GM06990 (cell line): ENCODE measurements around the gene ITPK1.

ENCODE experiments used
- DNase-seq: peaks from one replicate; pipeline ENCODE4 v3.0.0-alpha.2; 2011; ENCODE audit not compliant: insufficient read length; ENCODE audit errors: extremely low read depth
- H3K27me3 ChIP-seq: replicated peaks from 2 replicates; pipeline ENCODE4 v1.6.0; 2011; ENCODE audit warnings: low read length; ENCODE audit not compliant: control insufficient read depth, insufficient read depth
- H3K36me3 ChIP-seq: 2 replicates; pipeline ENCODE4 v1.5.1; 2011; ENCODE audit warnings: low read length; ENCODE audit not compliant: control insufficient read depth, insufficient read depth
- H3K4me3 ChIP-seq: replicated peaks from 2 replicates; pipeline ENCODE4 v1.5.1; 2011; ENCODE audit warnings: low read depth, mild to moderate bottlenecking, control low read depth, low read length
- CTCF ChIP-seq: IDR thresholded peaks from 2 replicates; pipeline ENCODE4 v1.5.1; 2011; ENCODE audit warnings: low read length, control low read depth, mild to moderate bottlenecking, inconsistent platforms; ENCODE audit not compliant: insufficient read depth, poor library complexity, severe bottlenecking

The ITPK1 gene

GRCh38 chr14:92969430-92969829, 146.3 kb downstream of the ITPK1 start:
- Histone ChIP-seq H3K4me3 (no peak overlapping the region), H3K27me3 (no peaks in the 10 kb centered on the region), H3K36me3 (no peaks in the 10 kb centered on the region)
- TF ChIP-seq CTCF = no peak
- no peak for DNase-seq

- no peak for TF ChIP-seq CTCF
- Histone ChIP-seq H3K4me3 (no peak overlapping the region), H3K27me3 (no peaks in the 10 kb centered on the region), H3K36me3 (no peaks in the 10 kb centered on the region)
- DNase-seq = no peak
Observed at GRCh38 chr14:92968291-92969020, 147.3 kb downstream of the ITPK1 start.

DNA sequence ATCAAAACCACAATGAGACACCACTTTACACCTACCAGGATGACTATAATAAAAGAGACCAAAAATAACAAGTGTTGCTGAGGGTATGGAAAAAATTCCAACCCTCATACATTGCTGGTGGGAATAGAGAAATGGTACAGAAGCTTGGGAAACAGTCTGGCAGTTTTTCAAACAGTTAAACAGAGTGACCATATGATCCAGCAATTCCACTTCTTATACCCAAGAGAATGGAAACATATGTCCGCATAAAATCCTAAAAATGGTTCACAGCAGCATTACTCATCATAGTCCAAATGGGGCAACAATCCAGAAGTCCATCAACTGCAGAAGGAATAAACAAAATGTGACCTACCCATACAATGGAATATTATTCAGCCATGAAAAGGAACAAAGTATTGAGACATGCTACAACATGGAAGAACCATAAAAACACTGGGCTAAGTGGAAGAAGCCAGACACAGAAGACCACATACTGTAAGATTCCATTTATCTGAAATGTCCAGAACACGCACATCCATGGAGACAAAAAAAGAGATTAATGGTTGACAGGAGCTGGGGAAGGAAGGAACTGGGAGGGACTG, 148.3 kb downstream of the ITPK1 start:
- no peaks in the 10 kb centered on the region for H3K36me3 ChIP-seq
- H3K27me3 ChIP-seq = no peaks in the 10 kb centered on the region
- TF ChIP-seq CTCF = no peak
- no peak overlapping the region for H3K4me3 ChIP-seq
- DNase-seq = no peak

DNA sequence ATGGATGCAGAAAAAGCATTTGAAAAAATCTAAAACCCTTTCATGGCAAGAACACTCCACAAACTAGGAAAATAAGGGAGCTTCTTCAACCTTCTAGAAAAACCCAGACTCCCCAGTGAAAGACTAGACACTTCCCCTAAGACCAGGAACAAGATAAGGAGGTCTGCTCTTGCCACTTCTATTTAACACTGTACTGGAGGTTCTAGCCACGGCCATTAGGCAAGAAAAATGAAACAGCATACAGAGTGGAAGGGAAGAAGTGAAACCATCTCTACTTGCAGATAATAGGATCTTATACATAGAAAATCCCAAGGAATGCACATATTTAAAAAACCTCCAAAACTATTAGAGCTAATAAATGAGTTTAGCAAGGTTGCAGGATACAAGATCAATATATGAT, 150.4 kb downstream of the ITPK1 start:
- Histone ChIP-seq H3K27me3 (no peaks in the 10 kb centered on the region), H3K36me3 (no peaks in the 10 kb centered on the region; the same call in none of the 2 replicates), H3K4me3 (no peak overlapping the region)
- no peak for DNase-seq
- no peak for TF ChIP-seq CTCF

- Histone ChIP-seq H3K36me3 (no peaks in the 10 kb centered on the region; the same call in none of the 2 replicates), H3K4me3 (no peak overlapping the region), H3K27me3 (no peaks in the 10 kb centered on the region)
- no peak for TF ChIP-seq CTCF
- DNase-seq = no peak
Observed at GRCh38 chr14:92964124-92965109, 151.3 kb downstream of the ITPK1 start.
